GM23338 (cell line): ENCODE results near the gene GNAO1. TPM values are rescaled to one million over a fixed set of nuclear protein-coding genes. Genes with fewer than 3 reads are reported as not detected.

ENCODE experiments used
- ATAC-seq: fragments of 200-7000 bp; cut with Tn5 transposase; 3 replicates; pipeline ENCODE4 v1.9.1; 2020
- DNase-seq: peaks from one replicate; pipeline ENCODE4 v3.0.0-alpha.2; 2015; ENCODE audit warnings: low spot score
- H2AFZ ChIP-seq: fragments of 200-600 bp; sonication (generic); 2 replicates; pipeline ENCODE4 v1.8.0; 2016; ENCODE audit warnings: antibody characterized with exemption, mild to moderate bottlenecking, moderate library complexity
- H3F3A ChIP-seq: fragments of 200-600 bp; sonication (generic); replicated peaks from 2 replicates; pipeline ENCODE4 v1.8.0; 2017; ENCODE audit warnings: antibody characterized with exemption, mixed run types, low read depth
- H3K27ac ChIP-seq: fragments of 200-600 bp; sonication (generic); 2 replicates; pipeline ENCODE4 v1.6.1; 2016; ENCODE audit warnings: low read depth
- H3K27me3 ChIP-seq: fragments of 200-600 bp; sonication (generic); 2 replicates; pipeline ENCODE4 v1.8.0; 2016; ENCODE audit warnings: mild to moderate bottlenecking, mixed run types, moderate library complexity; ENCODE audit not compliant: insufficient read depth
- H3K36me3 ChIP-seq: fragments of 200-600 bp; sonication (generic); 2 replicates; pipeline ENCODE4 v1.8.0; 2016; ENCODE audit warnings: mild to moderate bottlenecking; ENCODE audit not compliant: insufficient read depth
- H3K4me1 ChIP-seq: fragments of 200-600 bp; sonication (generic); 2 replicates; pipeline ENCODE4 v1.8.0; 2016; ENCODE audit warnings: mild to moderate bottlenecking, moderate library complexity; ENCODE audit not compliant: insufficient read depth
- H3K4me2 ChIP-seq: fragments of 200-600 bp; sonication (generic); 2 replicates; pipeline ENCODE4 v1.7.1; 2017; ENCODE audit warnings: mixed run types
- H3K4me3 ChIP-seq: fragments of 200-600 bp; sonication (generic); 2 replicates; pipeline ENCODE4 v1.6.1; 2016; ENCODE audit warnings: mixed run types
- H3K79me2 ChIP-seq: fragments of 200-600 bp; sonication (generic); replicated peaks from 2 replicates; pipeline ENCODE4 v1.8.0; 2017; ENCODE audit warnings: mild to moderate bottlenecking; ENCODE audit not compliant: insufficient read depth
- H3K9me2 ChIP-seq: fragments of 200-600 bp; sonication (generic); 2 replicates; pipeline ENCODE4 v1.8.0; 2017; ENCODE audit not compliant: insufficient read depth
- H4K20me1 ChIP-seq: fragments of 200-600 bp; sonication (generic); replicated peaks from 2 replicates; pipeline ENCODE4 v1.8.0; 2017; ENCODE audit warnings: mild to moderate bottlenecking; ENCODE audit not compliant: insufficient read depth
- H3K27ac Mint-ChIP-seq: 2 replicates; pipeline ENCODE4 v1.8.0; 2020; ENCODE audit warnings: inconsistent platforms, mild to moderate bottlenecking, moderate library complexity, mixed read lengths
- H3K27me3 Mint-ChIP-seq: 3 replicates; pipeline ENCODE4 v1.8.0; 2022; ENCODE audit warnings: low read depth, mild to moderate bottlenecking, moderate library complexity, mixed read lengths, inconsistent platforms; ENCODE audit not compliant: insufficient read depth, poor library complexity
- H3K36me3 Mint-ChIP-seq: 3 replicates; pipeline ENCODE4 v1.8.0; 2021; ENCODE audit warnings: low read depth, mild to moderate bottlenecking, inconsistent platforms, moderate library complexity, mixed read lengths
- H3K4me1 Mint-ChIP-seq: 3 replicates; pipeline ENCODE4 v1.8.0; 2020; ENCODE audit warnings: mild to moderate bottlenecking, inconsistent platforms, mixed read lengths
- H3K4me3 Mint-ChIP-seq: 3 replicates; pipeline ENCODE4 v1.8.0; 2021; ENCODE audit warnings: moderate library complexity, mild to moderate bottlenecking, inconsistent platforms, mixed read lengths
- H3K9me3 Mint-ChIP-seq: 3 replicates; pipeline ENCODE4 v1.8.0; 2020; ENCODE audit warnings: moderate library complexity, mild to moderate bottlenecking, inconsistent platforms, mixed read lengths
- ETS1 ChIP-seq: IDR thresholded peaks from 2 replicates; pipeline ENCODE4 v1.6.1; 2016; ENCODE audit warnings: antibody characterized with exemption
- EZH2 ChIP-seq: fragments of 200-600 bp; sonication (generic); IDR thresholded peaks from one replicate; pipeline ENCODE4 v1.8.0; 2017; ENCODE audit warnings: antibody characterized with exemption, mild to moderate bottlenecking, low read depth; ENCODE audit not compliant: unreplicated experiment
- NANOG ChIP-seq: IDR thresholded peaks from 2 replicates; pipeline ENCODE4 v1.6.1; 2016; ENCODE audit warnings: antibody characterized with exemption, borderline replicate concordance
- STAT1 ChIP-seq: IDR thresholded peaks from one replicate; pipeline ENCODE4 v1.6.1; 2016; ENCODE audit warnings: antibody characterized with exemption; ENCODE audit not compliant: unreplicated experiment
- ZNF114 ChIP-seq: fragments of 250-450 bp; sonication (Bioruptor Pico); IDR thresholded peaks from 2 replicates; pipeline ENCODE4 v1.5.0; 2020; ENCODE audit warnings: mild to moderate bottlenecking, moderate library complexity
- ZNF331 ChIP-seq: fragments of 250-450 bp; sonication (Bioruptor Pico); IDR thresholded peaks from 2 replicates; pipeline ENCODE4 v1.5.0; 2020; ENCODE audit warnings: low read depth, mild to moderate bottlenecking, moderate library complexity
- polyA plus RNA-seq: library from polyadenylated mRNA; unstranded; fragments of >200 nt; fragmentation: Nextera tagmentation; extraction: Ambion mirVana; gene quantifications from 2 replicates; pipeline ENCODE4 v1.2.1, GENCODE V29; 2016
- total RNA-seq: library from RNA; depleted of rRNA; stranded (reverse); fragments of >200 nt; shearing (Covaris generic); gene quantifications from 2 replicates; pipeline ENCODE4 v1.2.3, GENCODE V29; 2014
- TF ChIP-seq, protein P1 (sequence below): fragments of 250-450 bp; sonication (Bioruptor Pico); IDR thresholded peaks from 2 replicates; pipeline ENCODE4 v1.5.0; 2020; ENCODE audit warnings: mild to moderate bottlenecking, moderate library complexity
- TF ChIP-seq, protein P2 (sequence below): IDR thresholded peaks from one replicate; pipeline ENCODE4 v1.6.1; 2018; ENCODE audit warnings: antibody characterized with exemption; ENCODE audit not compliant: unreplicated experiment

GNAO1 gene
- total and polyA plus RNA-seq, 2 experiments from 2014 or later: 6.5 to 24.8 TPM

DNA sequence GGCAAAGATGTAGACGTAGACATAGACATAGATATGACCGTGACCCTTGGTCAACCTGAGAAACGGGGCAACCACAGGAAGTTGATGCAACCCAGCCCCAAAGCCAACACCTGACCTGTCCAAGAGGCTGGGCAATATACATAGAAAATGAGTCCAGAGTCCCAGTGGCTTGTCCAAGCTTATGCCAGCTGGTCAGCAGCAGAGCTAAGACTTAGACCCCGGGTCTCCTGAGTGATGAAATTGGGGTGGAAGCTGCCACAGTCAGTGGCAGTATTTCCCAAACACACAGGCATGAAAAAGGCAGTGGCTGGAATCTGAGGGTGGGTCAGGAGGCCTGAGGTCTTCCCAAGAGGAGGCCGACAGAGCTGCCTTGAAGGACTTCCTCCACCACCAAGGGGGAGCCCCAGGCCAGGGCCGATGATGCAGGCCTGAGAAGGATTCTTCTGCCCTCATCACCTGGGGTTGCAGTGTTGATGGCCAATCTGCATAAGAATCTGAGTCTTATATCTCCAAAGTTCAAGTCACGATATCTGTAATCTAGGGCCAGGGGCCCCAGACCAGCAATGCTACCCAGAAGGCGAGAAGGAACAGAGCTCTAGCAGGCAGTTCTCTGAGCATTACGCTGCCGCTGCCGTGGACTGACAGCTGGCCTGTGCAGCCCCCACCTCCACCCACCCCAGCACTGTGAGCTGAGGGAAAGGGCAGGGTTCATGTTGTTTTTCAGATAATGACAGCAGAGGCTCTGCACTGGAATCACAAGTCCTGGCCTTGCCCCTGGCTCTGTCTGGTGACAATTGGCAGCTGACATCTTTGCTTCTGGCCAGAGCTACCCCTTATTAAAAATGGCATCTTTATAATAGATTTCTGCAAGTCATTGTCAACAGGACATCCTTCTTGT is 72.7 kb downstream of the GNAO1 start:
- Histone ChIP-seq H3K9me2 (peaks cover 5% of the 10 kb centered on the region; the same call in 1 of the 2 replicates), H3K79me2 (no peaks in the 10 kb centered on the region), H3K36me3 (no peaks in the 10 kb centered on the region), H3K4me1 (no peaks in the 10 kb centered on the region), H3K27ac (no peak overlapping the region), H3K4me3 (no peak overlapping the region), H3F3A (no peaks in the 10 kb centered on the region), H3K4me2 (no peak overlapping the region; the same call in none of the 2 replicates), H4K20me1 (no peaks in the 10 kb centered on the region), H2AFZ (no peak overlapping the region), H3K27me3 (no peaks in the 10 kb centered on the region)
- ATAC-seq (peak; percentile 25), DNase-seq (no peak)
- Mint-ChIP-seq H3K9me3 (no peaks in the 10 kb centered on the region; the same call in 2 of the 3 replicates), H3K27me3 (peaks cover 8% of the 10 kb centered on the region), H3K36me3 (peaks cover 4% of the 10 kb centered on the region; the same call in 1 of the 3 replicates), H3K27ac (no peak overlapping the region), H3K4me3 (no peak overlapping the region), H3K4me1 (peaks cover 15% of the 10 kb centered on the region)
- TF ChIP-seq, protein P1, sequence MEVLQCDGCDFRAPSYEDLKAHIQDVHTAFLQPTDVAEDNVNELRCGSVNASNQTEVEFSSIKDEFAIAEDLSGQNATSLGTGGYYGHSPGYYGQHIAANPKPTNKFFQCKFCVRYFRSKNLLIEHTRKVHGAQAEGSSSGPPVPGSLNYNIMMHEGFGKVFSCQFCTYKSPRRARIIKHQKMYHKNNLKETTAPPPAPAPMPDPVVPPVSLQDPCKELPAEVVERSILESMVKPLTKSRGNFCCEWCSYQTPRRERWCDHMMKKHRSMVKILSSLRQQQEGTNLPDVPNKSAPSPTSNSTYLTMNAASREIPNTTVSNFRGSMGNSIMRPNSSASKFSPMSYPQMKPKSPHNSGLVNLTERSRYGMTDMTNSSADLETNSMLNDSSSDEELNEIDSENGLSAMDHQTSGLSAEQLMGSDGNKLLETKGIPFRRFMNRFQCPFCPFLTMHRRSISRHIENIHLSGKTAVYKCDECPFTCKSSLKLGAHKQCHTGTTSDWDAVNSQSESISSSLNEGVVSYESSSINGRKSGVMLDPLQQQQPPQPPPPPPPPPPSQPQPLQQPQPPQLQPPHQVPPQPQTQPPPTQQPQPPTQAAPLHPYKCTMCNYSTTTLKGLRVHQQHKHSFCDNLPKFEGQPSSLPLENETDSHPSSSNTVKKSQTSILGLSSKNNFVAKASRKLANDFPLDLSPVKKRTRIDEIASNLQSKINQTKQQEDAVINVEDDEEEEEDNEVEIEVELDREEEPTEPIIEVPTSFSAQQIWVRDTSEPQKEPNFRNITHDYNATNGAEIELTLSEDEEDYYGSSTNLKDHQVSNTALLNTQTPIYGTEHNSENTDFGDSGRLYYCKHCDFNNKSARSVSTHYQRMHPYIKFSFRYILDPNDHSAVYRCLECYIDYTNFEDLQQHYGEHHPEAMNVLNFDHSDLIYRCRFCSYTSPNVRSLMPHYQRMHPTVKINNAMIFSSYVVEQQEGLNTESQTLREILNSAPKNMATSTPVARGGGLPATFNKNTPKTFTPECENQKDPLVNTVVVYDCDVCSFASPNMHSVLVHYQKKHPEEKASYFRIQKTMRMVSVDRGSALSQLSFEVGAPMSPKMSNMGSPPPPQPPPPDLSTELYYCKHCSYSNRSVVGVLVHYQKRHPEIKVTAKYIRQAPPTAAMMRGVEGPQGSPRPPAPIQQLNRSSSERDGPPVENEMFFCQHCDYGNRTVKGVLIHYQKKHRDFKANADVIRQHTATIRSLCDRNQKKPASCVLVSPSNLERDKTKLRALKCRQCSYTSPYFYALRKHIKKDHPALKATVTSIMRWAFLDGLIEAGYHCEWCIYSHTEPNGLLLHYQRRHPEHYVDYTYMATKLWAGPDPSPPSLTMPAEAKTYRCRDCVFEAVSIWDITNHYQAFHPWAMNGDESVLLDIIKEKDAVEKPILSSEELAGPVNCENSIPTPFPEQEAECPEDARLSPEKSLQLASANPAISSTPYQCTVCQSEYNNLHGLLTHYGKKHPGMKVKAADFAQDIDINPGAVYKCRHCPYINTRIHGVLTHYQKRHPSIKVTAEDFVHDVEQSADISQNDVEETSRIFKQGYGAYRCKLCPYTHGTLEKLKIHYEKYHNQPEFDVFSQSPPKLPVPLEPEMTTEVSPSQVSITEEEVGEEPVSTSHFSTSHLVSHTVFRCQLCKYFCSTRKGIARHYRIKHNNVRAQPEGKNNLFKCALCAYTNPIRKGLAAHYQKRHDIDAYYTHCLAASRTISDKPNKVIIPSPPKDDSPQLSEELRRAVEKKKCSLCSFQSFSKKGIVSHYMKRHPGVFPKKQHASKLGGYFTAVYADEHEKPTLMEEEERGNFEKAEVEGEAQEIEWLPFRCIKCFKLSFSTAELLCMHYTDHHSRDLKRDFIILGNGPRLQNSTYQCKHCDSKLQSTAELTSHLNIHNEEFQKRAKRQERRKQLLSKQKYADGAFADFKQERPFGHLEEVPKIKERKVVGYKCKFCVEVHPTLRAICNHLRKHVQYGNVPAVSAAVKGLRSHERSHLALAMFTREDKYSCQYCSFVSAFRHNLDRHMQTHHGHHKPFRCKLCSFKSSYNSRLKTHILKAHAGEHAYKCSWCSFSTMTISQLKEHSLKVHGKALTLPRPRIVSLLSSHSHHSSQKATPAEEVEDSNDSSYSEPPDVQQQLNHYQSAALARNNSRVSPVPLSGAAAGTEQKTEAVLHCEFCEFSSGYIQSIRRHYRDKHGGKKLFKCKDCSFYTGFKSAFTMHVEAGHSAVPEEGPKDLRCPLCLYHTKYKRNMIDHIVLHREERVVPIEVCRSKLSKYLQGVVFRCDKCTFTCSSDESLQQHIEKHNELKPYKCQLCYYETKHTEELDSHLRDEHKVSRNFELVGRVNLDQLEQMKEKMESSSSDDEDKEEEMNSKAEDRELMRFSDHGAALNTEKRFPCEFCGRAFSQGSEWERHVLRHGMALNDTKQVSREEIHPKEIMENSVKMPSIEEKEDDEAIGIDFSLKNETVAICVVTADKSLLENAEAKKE (CRISPR knock-in tag): 0 out of 2 replicates have a peak, but pooled peaks have one; percentile 2
- TF ChIP-seq ZNF114 (no peak), ZNF331 (CRISPR knock-in tag) (no peak), EZH2 (no peak)

DNA sequence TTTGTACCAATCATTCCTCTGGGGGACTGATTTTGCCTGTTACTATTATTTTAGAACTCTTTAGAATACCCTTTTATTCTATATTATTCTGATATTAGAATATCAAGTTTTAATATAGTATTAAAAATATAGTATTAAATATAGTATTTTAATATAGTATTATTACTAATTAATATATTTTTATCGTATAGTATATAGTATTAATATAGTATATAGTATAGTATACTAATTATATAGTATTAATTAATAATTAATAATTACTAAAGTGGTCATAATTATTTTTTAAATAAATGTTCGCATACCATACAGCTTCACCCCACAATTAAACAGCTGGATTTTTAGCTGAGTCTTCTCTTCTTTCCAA is 73.3 kb downstream of the GNAO1 start:
- Histone ChIP-seq H3K4me1 (peaks cover 5% of the 10 kb centered on the region; the same call in 1 of the 2 replicates), H3K4me2 (no peak overlapping the region), H4K20me1 (no peaks in the 10 kb centered on the region), H3K36me3 (no peaks in the 10 kb centered on the region), H3K4me3 (no peak overlapping the region), H3K27ac (no peak overlapping the region), H2AFZ (no peak overlapping the region), H3K9me2 (peaks cover 5% of the 10 kb centered on the region; the same call in 1 of the 2 replicates), H3F3A (no peaks in the 10 kb centered on the region), H3K79me2 (no peaks in the 10 kb centered on the region), H3K27me3 (no peaks in the 10 kb centered on the region)
- Mint-ChIP-seq H3K4me3 (no peak overlapping the region), H3K36me3 (peaks cover 4% of the 10 kb centered on the region; the same call in 1 of the 3 replicates), H3K4me1 (peaks cover 20% of the 10 kb centered on the region), H3K27ac (no peak overlapping the region), H3K27me3 (peaks cover 8% of the 10 kb centered on the region), H3K9me3 (no peaks in the 10 kb centered on the region; the same call in 2 of the 3 replicates)
- ATAC-seq: no peak
- DNase-seq: no peak
- TF ChIP-seq STAT1: no peak
- TF ChIP-seq, protein P2, sequence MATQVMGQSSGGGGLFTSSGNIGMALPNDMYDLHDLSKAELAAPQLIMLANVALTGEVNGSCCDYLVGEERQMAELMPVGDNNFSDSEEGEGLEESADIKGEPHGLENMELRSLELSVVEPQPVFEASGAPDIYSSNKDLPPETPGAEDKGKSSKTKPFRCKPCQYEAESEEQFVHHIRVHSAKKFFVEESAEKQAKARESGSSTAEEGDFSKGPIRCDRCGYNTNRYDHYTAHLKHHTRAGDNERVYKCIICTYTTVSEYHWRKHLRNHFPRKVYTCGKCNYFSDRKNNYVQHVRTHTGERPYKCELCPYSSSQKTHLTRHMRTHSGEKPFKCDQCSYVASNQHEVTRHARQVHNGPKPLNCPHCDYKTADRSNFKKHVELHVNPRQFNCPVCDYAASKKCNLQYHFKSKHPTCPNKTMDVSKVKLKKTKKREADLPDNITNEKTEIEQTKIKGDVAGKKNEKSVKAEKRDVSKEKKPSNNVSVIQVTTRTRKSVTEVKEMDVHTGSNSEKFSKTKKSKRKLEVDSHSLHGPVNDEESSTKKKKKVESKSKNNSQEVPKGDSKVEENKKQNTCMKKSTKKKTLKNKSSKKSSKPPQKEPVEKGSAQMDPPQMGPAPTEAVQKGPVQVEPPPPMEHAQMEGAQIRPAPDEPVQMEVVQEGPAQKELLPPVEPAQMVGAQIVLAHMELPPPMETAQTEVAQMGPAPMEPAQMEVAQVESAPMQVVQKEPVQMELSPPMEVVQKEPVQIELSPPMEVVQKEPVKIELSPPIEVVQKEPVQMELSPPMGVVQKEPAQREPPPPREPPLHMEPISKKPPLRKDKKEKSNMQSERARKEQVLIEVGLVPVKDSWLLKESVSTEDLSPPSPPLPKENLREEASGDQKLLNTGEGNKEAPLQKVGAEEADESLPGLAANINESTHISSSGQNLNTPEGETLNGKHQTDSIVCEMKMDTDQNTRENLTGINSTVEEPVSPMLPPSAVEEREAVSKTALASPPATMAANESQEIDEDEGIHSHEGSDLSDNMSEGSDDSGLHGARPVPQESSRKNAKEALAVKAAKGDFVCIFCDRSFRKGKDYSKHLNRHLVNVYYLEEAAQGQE: no peak
- TF ChIP-seq ZNF114: no peak
- no peak for TF ChIP-seq ZNF331 (CRISPR knock-in tag)
- TF ChIP-seq ETS1: no peak
- TF ChIP-seq NANOG: no peak
